HUES48 (cell line): ENCODE measurements around the gene CRELD1.

Experiments
- H3K27ac ChIP-seq: one replicate; pipeline ENCODE4 v1.7.0; 2013; ENCODE audit warnings: low read depth, low read length, inconsistent platforms
- H3K27me3 ChIP-seq: 2 replicates; pipeline ENCODE4 v1.6.1; 2013; ENCODE audit warnings: mild to moderate bottlenecking, low read length; ENCODE audit not compliant: control insufficient read depth, insufficient read depth
- H3K36me3 ChIP-seq: 2 replicates; pipeline ENCODE4 v1.6.1; 2013; ENCODE audit warnings: low read length; ENCODE audit not compliant: control insufficient read depth, insufficient read depth
- H3K4me1 ChIP-seq: 2 replicates; pipeline ENCODE4 v1.6.1; 2013; ENCODE audit warnings: mild to moderate bottlenecking, low read length; ENCODE audit not compliant: control insufficient read depth, insufficient read depth
- H3K4me3 ChIP-seq: 2 replicates; pipeline ENCODE4 v1.5.1; 2013; ENCODE audit warnings: mild to moderate bottlenecking, low read depth, low read length
- H3K9ac ChIP-seq: 2 replicates; pipeline ENCODE4 v1.6.1; 2013; ENCODE audit warnings: mild to moderate bottlenecking, low read depth, low read length, moderate library complexity
- H3K9me3 ChIP-seq: 2 replicates; pipeline ENCODE4 v1.6.1; 2013; ENCODE audit warnings: low read length; ENCODE audit not compliant: control insufficient read depth, insufficient read depth

The CRELD1 gene

DNA sequence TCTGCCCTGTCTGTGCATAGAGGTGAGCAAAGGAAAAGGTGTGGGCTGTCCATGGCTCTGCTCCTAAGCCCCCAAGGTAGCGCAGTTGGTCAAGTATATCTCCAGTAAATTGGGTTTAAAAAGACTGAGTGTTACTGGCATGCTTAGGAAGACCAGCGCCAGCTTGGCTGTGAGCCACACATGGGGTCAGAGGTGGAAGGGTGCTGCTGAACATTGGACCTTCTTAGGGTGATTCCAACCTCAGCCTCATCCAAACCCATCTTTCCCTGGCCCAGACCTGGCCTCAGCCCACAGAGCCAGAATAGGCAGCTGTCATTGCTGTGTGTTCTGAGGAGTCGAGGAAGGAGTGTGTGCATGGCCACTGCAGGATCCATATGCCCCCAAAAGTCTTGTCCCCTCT is 25.3 kb upstream of the CRELD1 start:
- Histone ChIP-seq H3K4me1 (no peaks in the 10 kb centered on the region), H3K27me3 (no peaks in the 10 kb centered on the region), H3K36me3 (no peaks in the 10 kb centered on the region), H3K9ac (no peak overlapping the region), H3K4me3 (no peak overlapping the region), H3K27ac (no peak overlapping the region), H3K9me3 (no peaks in the 10 kb centered on the region)

- no peak overlapping the region for H3K9ac ChIP-seq
- peaks cover 5% of the 10 kb centered on the region; the same call in 1 of the 2 replicates for H3K27me3 ChIP-seq
- H3K36me3 ChIP-seq, result no peaks in the 10 kb centered on the region
- H3K27ac ChIP-seq, result no peak overlapping the region
- H3K4me1 ChIP-seq, result no peaks in the 10 kb centered on the region
- H3K9me3 ChIP-seq, result no peaks in the 10 kb centered on the region
- no peak overlapping the region for H3K4me3 ChIP-seq
These were observed 24.2 kb upstream of the CRELD1 start for GRCh38 chr3:9909221-9910013.

- Histone ChIP-seq H3K27ac (no peak overlapping the region), H3K36me3 (no peaks in the 10 kb centered on the region), H3K27me3 (peaks cover 19% of the 10 kb centered on the region; the same call in 1 of the 2 replicates), H3K4me3 (no peak overlapping the region), H3K4me1 (peaks cover 15% of the 10 kb centered on the region), H3K9me3 (no peaks in the 10 kb centered on the region), H3K9ac (no peak overlapping the region)
These were observed 21.8 kb upstream of the CRELD1 start for GRCh38 chr3:9911863-9912262.

DNA sequence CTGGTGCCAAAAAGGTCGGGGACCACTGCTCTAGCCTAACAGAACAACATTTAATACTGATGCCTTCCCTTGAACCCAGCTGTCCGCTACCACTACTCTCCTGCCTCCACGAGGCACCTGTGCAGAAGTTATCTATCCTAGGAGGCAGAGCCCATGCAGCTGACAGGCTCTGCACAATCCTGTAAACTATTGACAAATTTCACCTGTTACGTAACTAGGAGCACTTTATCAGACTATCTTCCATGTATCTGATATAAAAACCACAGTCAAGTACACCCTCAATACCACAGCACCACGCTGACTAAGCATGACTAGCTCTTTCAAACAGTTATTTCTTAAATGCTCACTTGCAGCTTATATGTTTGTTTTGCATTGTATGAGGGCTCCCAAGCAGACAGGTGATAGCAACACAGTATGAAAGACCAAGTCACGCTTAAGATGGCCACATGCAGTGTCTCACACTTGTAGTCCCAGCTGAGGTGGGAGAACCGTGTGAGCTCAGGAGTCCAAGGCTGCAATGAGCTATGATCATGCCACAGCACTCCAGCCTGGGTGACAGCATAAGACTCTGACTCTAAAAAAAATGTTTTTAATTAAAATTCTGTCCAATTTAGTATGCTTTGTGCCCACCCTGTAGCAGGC is 21.2 kb upstream of the CRELD1 start:
- Histone ChIP-seq H3K9me3 (no peaks in the 10 kb centered on the region), H3K4me1 (peaks cover 20% of the 10 kb centered on the region), H3K27me3 (peaks cover 19% of the 10 kb centered on the region; the same call in 1 of the 2 replicates), H3K27ac (no peak overlapping the region), H3K36me3 (no peaks in the 10 kb centered on the region), H3K4me3 (no peak overlapping the region), H3K9ac (no peak overlapping the region)

GRCh38 chr3:9913601-9914000 is 20.0 kb upstream of the CRELD1 start:
- no peak overlapping the region for H3K27ac ChIP-seq
- peaks cover 22% of the 10 kb centered on the region for H3K4me1 ChIP-seq

DNA sequence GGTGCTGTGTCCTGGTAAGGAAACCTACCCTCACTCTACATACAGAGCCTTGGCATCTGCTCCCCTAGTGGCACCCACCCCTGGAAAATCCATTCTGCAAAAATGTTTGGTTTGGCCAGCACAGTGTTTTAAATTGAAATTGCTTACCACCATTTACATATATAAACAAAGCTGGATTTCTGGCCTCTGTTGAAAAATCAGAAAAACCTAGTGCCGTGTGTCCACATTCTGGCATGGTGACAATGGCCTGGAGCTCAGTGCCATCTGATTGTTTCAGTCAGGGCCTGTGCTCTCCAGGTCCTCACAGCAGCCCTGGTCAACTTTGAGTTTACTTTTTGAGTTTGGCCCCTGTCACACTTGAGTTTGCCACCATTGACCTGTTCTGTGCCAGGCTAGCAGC is 19.6 kb upstream of the CRELD1 start:
- Histone ChIP-seq H3K4me3 (no peak overlapping the region), H3K4me1 (peaks cover 22% of the 10 kb centered on the region), H3K9me3 (no peaks in the 10 kb centered on the region), H3K27ac (no peak overlapping the region), H3K27me3 (peaks cover 19% of the 10 kb centered on the region; the same call in 1 of the 2 replicates), H3K9ac (no peak overlapping the region), H3K36me3 (no peaks in the 10 kb centered on the region)

More at GRCh38 chr3:9913601-9914000, 20.0 kb upstream of the CRELD1 start:
- Histone ChIP-seq H3K4me3 (no peak overlapping the region), H3K27me3 (peaks cover 19% of the 10 kb centered on the region; the same call in 1 of the 2 replicates), H3K36me3 (no peaks in the 10 kb centered on the region), H3K9ac (no peak overlapping the region), H3K9me3 (no peaks in the 10 kb centered on the region)

- no peaks in the 10 kb centered on the region for H3K9me3 ChIP-seq
- H3K9ac ChIP-seq, result no peak overlapping the region; the same call in 1 of the 2 replicates
- H3K27me3 ChIP-seq, result peaks cover 19% of the 10 kb centered on the region; the same call in 1 of the 2 replicates
- H3K27ac ChIP-seq, result no peak overlapping the region
- peak overlapping the region; percentile 68 for H3K4me3 ChIP-seq
- H3K4me1 ChIP-seq, result peaks cover 22% of the 10 kb centered on the region
- H3K36me3 ChIP-seq, result no peaks in the 10 kb centered on the region
These were observed 18.9 kb upstream of the CRELD1 start for GRCh38 chr3:9914559-9915253.

DNA sequence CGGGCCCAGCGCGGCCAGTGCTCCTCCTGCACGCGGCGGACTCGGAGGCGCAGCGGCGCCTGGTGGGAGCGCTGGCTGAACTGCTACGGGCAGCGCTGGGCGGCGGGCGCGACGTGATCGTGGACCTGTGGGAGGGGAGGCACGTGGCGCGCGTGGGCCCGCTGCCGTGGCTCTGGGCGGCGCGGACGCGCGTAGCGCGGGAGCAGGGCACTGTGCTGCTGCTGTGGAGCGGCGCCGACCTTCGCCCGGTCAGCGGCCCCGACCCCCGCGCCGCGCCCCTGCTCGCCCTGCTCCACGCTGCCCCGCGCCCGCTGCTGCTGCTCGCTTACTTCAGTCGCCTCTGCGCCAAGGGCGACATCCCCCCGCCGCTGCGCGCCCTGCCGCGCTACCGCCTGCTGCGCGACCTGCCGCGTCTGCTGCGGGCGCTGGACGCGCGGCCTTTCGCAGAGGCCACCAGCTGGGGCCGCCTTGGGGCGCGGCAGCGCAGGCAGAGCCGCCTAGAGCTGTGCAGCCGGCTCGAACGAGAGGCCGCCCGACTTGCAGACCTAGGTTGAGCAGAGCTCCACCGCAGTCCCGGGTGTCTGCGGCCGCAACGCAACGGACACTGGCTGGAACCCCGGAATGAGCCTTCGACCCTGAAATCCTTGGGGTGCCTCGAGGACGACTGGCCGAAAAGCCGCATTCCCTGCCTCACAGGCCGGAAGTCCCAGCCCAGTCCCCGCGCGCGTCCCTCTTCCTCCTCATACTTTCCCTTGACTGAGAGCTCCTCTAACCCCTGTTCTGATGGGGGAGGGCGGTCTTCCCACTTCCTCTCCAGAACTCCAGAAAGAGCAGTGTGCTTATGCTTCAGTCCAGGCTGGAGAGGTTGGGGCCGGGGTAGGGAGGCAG is 18.1 kb upstream of the CRELD1 start:
- Histone ChIP-seq H3K4me1 (peaks cover 22% of the 10 kb centered on the region), H3K9me3 (no peaks in the 10 kb centered on the region), H3K36me3 (no peaks in the 10 kb centered on the region), H3K9ac (peak overlapping the region; percentile 47), H3K27ac (no peak overlapping the region), H3K27me3 (peaks cover 19% of the 10 kb centered on the region; the same call in 1 of the 2 replicates), H3K4me3 (peak overlapping the region; percentile 68)

GRCh38 chr3:9916346-9916733 is 17.3 kb upstream of the CRELD1 start:
- Histone ChIP-seq H3K4me3 (peak overlapping the region; percentile 35), H3K27me3 (peaks cover 19% of the 10 kb centered on the region; the same call in 1 of the 2 replicates), H3K27ac (peak overlapping the region; percentile 48), H3K4me1 (peaks cover 22% of the 10 kb centered on the region), H3K9me3 (no peaks in the 10 kb centered on the region), H3K36me3 (no peaks in the 10 kb centered on the region), H3K9ac (no peak overlapping the region)
